SJCRH30 (cell line): Measurements from ENCODE around the gene BANF2. TPM values are rescaled to one million over a fixed set of nuclear protein-coding genes. Genes with fewer than 3 reads are reported as not detected.

Experiments
- DNase-seq, 2 experiments: peaks; one replicate each; pipeline ENCODE4 v3.0.0-alpha.2; 2015 to 2020
- H3K27ac ChIP-seq: fragments of 250-450 bp; sonication (Bioruptor Pico); 2 replicates; pipeline ENCODE4 v1.5.1; 2020; ENCODE audit warnings: mild to moderate bottlenecking, moderate library complexity
- H3K27me3 ChIP-seq: fragments of 250-450 bp; sonication (Bioruptor Pico); 2 replicates; pipeline ENCODE4 v1.5.1; 2020; ENCODE audit warnings: mild to moderate bottlenecking, moderate library complexity
- H3K36me3 ChIP-seq: fragments of 250-450 bp; sonication (Bioruptor Pico); 2 replicates; pipeline ENCODE4 v1.5.1; 2020; ENCODE audit warnings: mild to moderate bottlenecking, moderate library complexity
- H3K4me1 ChIP-seq: fragments of 250-450 bp; sonication (Bioruptor Pico); 2 replicates; pipeline ENCODE4 v1.5.1; 2020; ENCODE audit warnings: mild to moderate bottlenecking, moderate library complexity
- H3K4me3 ChIP-seq: fragments of 250-450 bp; sonication (Bioruptor Pico); 2 replicates; pipeline ENCODE4 v1.5.1; 2020; ENCODE audit warnings: mild to moderate bottlenecking, moderate library complexity
- H3K9me3 ChIP-seq: fragments of 250-450 bp; sonication (Bioruptor Pico); replicated peaks from 2 replicates; pipeline ENCODE4 v1.5.1; 2020; ENCODE audit warnings: mild to moderate bottlenecking, moderate library complexity
- total RNA-seq: library from RNA; depleted of rRNA; stranded (reverse); fragments of >200 nt; shearing (Covaris generic); gene quantifications from 2 replicates; pipeline ENCODE4 v1.2.3, GENCODE V29; 2014

BANF2 gene
- total RNA-seq, 1 experiment from 2014 or later = not detected

- no peak overlapping the region for H3K27ac ChIP-seq
- no peaks in the 10 kb centered on the region for H3K9me3 ChIP-seq
- H3K27me3 ChIP-seq = peaks cover 4% of the 10 kb centered on the region; the same call in 1 of the 2 replicates
- H3K4me3 ChIP-seq = no peak overlapping the region
- peaks cover 10% of the 10 kb centered on the region; the same call in 1 of the 2 replicates for H3K4me1 ChIP-seq
- no peak for DNase-seq
- H3K36me3 ChIP-seq = 0 out of 2 replicates have a peak, but pooled peaks cover 3% of the 10 kb centered on the region
These were observed 16.3 kb upstream of the BANF2 start for GRCh38 chr20:17683218-17684076.

DNA sequence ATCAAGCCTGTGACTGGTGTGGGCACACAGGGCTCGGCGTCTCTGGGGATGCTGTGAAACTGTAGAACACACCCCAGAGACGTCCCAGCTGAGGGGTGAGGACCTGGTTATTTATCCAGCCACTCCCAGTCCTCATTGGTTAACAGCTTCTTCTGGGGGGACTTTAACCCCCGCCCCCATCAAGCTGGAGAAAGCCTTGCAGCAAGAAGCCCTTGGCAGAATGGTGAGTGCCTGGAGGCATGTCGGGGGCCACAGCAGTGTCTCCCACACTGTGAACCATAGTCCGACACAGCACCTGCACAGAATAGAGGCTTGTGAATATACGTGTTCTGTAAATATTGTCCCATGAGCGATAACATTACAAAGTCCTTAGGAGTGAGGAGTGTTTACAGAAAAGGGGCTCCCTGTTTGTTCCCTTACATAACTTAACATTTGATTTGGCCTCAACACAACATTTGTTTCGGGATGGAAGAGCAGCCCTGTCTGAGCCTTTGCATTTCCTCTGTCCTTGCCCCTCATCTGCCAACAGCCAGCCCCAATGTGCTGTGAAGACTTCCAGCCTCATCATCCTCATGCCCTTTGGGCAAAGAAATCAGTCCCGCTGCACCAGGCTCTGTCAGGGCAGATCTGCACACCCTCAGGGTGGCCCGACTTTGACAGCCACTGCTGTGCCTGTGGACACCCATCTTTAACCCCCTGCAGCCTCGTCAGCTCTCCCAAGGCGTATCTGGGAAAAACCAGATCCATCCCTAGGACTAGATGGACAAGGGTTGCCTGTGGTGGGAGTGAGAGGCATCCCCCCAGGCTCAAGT lies 15.5 kb upstream of the BANF2 start:
- Histone ChIP-seq H3K4me1 (peaks cover 10% of the 10 kb centered on the region; the same call in 1 of the 2 replicates), H3K4me3 (no peak overlapping the region), H3K27ac (no peak overlapping the region), H3K9me3 (no peaks in the 10 kb centered on the region), H3K27me3 (peaks cover 4% of the 10 kb centered on the region; the same call in 1 of the 2 replicates), H3K36me3 (0 out of 2 replicates have a peak, but pooled peaks cover 3% of the 10 kb centered on the region)
- DNase-seq = no peak

- no peak overlapping the region for H3K27ac ChIP-seq
- no peaks in the 10 kb centered on the region for H3K9me3 ChIP-seq
- peaks cover 5% of the 10 kb centered on the region; the same call in 1 of the 2 replicates for H3K4me1 ChIP-seq
- no peaks in the 10 kb centered on the region for H3K36me3 ChIP-seq
- no peak for DNase-seq
- H3K4me3 ChIP-seq = no peak overlapping the region
- H3K27me3 ChIP-seq = peaks cover 4% of the 10 kb centered on the region; the same call in 1 of the 2 replicates
These were observed 14.6 kb upstream of the BANF2 start for GRCh38 chr20:17685168-17685567.

DNA sequence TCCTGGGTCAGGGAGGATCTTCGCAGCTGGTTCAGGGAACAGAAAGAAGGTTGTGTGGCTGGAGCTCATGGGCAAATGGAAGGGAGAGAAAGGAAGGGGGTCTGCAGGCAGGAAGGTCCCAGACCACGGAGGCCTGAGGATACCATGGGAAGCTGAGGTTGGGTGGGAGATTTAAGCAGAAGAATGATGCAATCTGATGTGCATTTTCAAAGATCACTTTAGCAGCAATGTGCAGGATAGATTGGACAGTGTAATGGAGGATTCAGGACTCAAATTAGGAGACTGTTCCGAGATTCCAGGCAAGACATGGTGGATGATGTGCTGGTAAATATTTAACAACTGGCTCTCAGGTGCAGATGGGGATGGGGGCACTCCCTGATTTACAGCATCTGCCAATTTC lies 12.0 kb upstream of the BANF2 start:
- Histone ChIP-seq H3K9me3 (no peaks in the 10 kb centered on the region), H3K4me3 (no peak overlapping the region), H3K4me1 (no peaks in the 10 kb centered on the region), H3K27me3 (peaks cover 4% of the 10 kb centered on the region; the same call in 1 of the 2 replicates), H3K36me3 (no peaks in the 10 kb centered on the region), H3K27ac (no peak overlapping the region)
- no peak for DNase-seq

DNA sequence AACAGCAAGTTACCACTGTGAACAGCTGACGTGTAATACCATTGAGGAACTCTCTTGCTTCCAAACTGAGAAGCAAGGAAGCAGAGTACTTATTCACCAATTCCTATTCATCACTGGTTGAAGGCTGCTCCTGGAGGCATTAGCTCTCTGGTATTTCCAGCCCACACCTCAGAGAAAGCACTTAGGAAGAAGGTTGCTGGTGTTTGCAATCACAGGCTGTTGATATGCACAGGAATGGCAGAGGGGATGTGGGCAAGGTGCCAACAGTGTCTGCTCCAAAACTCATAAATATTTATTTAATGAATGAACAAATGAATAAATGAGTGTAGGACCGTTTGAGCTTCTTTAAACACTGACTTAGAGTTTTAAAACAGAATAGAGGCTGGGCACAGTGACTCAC lies 10.8 kb upstream of the BANF2 start:
- Histone ChIP-seq H3K9me3 (no peaks in the 10 kb centered on the region), H3K4me1 (no peaks in the 10 kb centered on the region), H3K36me3 (no peaks in the 10 kb centered on the region), H3K4me3 (no peak overlapping the region), H3K27me3 (peaks cover 4% of the 10 kb centered on the region; the same call in 1 of the 2 replicates), H3K27ac (no peak overlapping the region)
- no peak for DNase-seq

DNA sequence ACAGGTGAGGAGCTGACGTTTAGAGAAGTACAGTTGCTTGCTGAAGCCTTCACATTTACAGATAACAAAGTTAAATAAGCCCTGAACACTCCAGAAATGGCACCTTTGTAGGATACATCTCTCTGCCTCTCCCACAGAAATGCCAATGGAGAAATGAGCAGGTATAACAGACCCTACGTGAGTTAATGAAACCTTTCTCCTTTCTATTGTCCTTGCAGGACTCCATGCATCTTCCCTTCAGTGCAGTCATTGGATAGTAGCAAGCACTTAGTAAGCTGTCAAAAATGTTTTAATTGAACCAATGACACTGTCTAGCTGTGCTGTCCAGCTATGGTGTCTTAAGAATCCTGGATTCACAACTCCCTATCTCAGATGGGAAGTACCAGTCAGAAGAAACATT lies 9.6 kb upstream of the BANF2 start:
- Histone ChIP-seq H3K27ac (no peak overlapping the region), H3K9me3 (no peaks in the 10 kb centered on the region), H3K4me1 (no peaks in the 10 kb centered on the region), H3K36me3 (no peaks in the 10 kb centered on the region), H3K4me3 (no peak overlapping the region), H3K27me3 (no peaks in the 10 kb centered on the region)
- DNase-seq = no peak

DNA sequence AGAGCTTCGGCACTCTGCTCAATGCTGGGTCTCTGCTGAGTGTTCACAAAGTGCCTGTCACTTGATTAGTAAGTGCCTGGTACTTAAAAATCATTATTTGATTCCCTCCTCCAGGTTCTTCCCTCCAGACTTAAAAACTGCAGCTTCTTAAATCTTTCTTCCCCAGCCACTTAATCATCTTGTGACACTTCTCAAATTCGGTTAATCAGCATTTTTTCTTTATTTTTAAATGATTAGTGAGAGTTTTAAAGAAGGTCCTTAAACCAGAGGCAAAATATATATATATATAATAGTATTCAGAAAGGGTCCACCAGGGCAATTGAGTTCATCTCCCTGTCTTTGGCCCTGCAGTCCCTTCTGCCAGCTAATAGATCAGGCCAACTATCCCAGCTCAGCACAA lies 8.0 kb upstream of the BANF2 start:
- no peaks in the 10 kb centered on the region for H3K36me3 ChIP-seq
- no peak for DNase-seq
- peaks cover 5% of the 10 kb centered on the region; the same call in 1 of the 2 replicates for H3K9me3 ChIP-seq
- H3K4me1 ChIP-seq = no peaks in the 10 kb centered on the region
- no peak overlapping the region for H3K27ac ChIP-seq
- H3K4me3 ChIP-seq = no peak overlapping the region
- H3K27me3 ChIP-seq = no peaks in the 10 kb centered on the region

GRCh38 chr20:17693444-17694001 lies 6.2 kb upstream of the BANF2 start:
- H3K9me3 ChIP-seq = peaks cover 5% of the 10 kb centered on the region; the same call in 1 of the 2 replicates
- no peaks in the 10 kb centered on the region for H3K27me3 ChIP-seq
- H3K4me3 ChIP-seq = no peak overlapping the region
- H3K36me3 ChIP-seq = no peaks in the 10 kb centered on the region
- DNase-seq = no peak
- no peaks in the 10 kb centered on the region for H3K4me1 ChIP-seq
- no peak overlapping the region for H3K27ac ChIP-seq

DNA sequence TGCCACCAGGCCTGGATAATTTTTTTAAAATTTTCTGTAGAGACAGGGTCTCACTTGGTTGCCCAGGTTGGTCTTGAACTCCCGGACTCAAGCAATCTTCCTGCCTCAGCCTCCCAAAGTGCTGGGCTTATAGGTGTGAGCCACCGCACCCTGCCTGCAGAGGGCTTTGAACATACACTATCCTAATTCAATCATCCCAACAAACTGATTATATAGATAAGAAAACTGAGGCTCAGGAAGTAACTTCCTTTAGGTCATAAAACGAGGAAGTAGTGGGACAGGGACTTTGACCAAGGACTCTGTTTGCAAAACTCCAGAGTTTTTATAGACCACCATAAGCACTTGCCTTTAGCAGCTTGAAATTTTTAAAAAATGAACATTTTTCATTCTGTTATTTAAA lies 5.0 kb upstream of the BANF2 start:
- Histone ChIP-seq H3K4me1 (no peaks in the 10 kb centered on the region), H3K9me3 (peaks cover 5% of the 10 kb centered on the region; the same call in 1 of the 2 replicates), H3K4me3 (no peak overlapping the region), H3K27me3 (no peaks in the 10 kb centered on the region; the same call in 1 of the 2 replicates), H3K36me3 (no peaks in the 10 kb centered on the region), H3K27ac (no peak overlapping the region)
- DNase-seq = no peak

- H3K9me3 ChIP-seq = peaks cover 5% of the 10 kb centered on the region; the same call in 1 of the 2 replicates
- no peaks in the 10 kb centered on the region for H3K36me3 ChIP-seq
- H3K4me1 ChIP-seq = no peaks in the 10 kb centered on the region
- H3K4me3 ChIP-seq = no peak overlapping the region
- H3K27me3 ChIP-seq = peaks cover 5% of the 10 kb centered on the region; the same call in 1 of the 2 replicates
- H3K27ac ChIP-seq = no peak overlapping the region
- DNase-seq = no peak
These were observed 3.5 kb upstream of the BANF2 start for GRCh38 chr20:17696287-17696686.

GRCh38 chr20:17697171-17697570 lies 2.6 kb upstream of the BANF2 start:
- Histone ChIP-seq H3K27me3 (peaks cover 10% of the 10 kb centered on the region; the same call in 1 of the 2 replicates), H3K4me1 (no peaks in the 10 kb centered on the region), H3K4me3 (no peak overlapping the region), H3K27ac (no peak overlapping the region), H3K36me3 (no peaks in the 10 kb centered on the region), H3K9me3 (peaks cover 5% of the 10 kb centered on the region; the same call in 1 of the 2 replicates)
- DNase-seq = no peak

GRCh38 chr20:17698384-17698783 lies 1.4 kb upstream of the BANF2 start:
- DNase-seq = no peak
- Histone ChIP-seq H3K4me3 (no peak overlapping the region), H3K4me1 (no peaks in the 10 kb centered on the region)

DNA sequence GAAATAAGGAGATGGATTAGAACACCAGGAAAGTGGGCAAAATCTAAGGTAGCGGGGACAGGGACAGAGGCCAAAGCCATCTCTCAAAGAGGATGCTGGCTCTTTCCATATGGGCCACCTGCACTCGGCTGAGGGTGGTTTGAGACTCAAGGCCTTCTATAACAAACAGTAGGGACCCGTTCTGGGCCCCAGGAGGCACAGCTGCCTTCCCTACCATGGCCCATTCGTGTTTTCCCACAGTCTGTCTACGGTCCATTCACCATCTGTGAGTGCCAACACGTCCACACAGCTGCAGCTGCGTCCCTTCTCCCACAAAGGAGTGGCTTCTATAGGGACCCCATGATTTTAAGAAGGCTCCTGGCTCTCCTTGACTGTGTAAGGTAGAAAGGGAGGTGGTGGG lies 871 bp downstream of the BANF2 start:
- Histone ChIP-seq H3K9me3 (peaks cover 5% of the 10 kb centered on the region; the same call in 1 of the 2 replicates), H3K27ac (no peak overlapping the region), H3K4me3 (no peak overlapping the region), H3K27me3 (peaks cover 17% of the 10 kb centered on the region; the same call in 1 of the 2 replicates), H3K36me3 (no peaks in the 10 kb centered on the region), H3K4me1 (no peaks in the 10 kb centered on the region)
- no peak for DNase-seq

More at GRCh38 chr20:17698384-17698783, 1.4 kb upstream of the BANF2 start:
- H3K27me3 ChIP-seq = peaks cover 17% of the 10 kb centered on the region; the same call in 1 of the 2 replicates
- no peak overlapping the region for H3K27ac ChIP-seq
- H3K9me3 ChIP-seq = peaks cover 5% of the 10 kb centered on the region; the same call in 1 of the 2 replicates
- H3K36me3 ChIP-seq = no peaks in the 10 kb centered on the region

DNA sequence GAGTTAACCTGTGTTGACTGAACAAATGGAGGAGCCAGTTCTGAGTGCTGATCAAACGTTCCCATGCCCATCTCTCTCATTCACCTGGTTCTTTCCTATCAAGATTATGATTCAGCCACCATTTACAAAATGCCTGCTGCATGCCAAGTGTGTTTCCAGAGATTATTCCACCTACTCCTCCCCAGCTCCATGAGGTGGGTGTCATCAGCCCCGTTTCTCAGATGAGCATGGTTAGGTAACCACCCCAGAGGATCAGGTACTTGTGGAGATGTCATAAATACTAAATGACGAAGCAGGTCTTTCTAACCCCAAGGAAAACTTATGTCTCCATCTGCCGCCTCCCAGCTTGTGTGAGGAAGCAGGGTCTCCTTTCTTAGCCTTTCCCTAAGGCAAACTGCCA lies 2.1 kb downstream of the BANF2 start:
- Histone ChIP-seq H3K4me1 (no peaks in the 10 kb centered on the region), H3K4me3 (no peak overlapping the region), H3K36me3 (no peaks in the 10 kb centered on the region), H3K27ac (no peak overlapping the region), H3K27me3 (peaks cover 17% of the 10 kb centered on the region; the same call in 1 of the 2 replicates), H3K9me3 (no peaks in the 10 kb centered on the region)
- no peak for DNase-seq
